ENCODE measurements around the gene UQCC2.

UQCC2 gene

GRCh38 chr6:33678233-33678931 lies 33.1 kb downstream of the UQCC2 start:
- DNase-seq (ENCODE audit: extremely low read depth, low read depth), result no peak
- TF ChIP-seq CTCF (IDR thresholded peaks at IDR 0.05; ENCODE audit: low read depth, low read length), result no peak

GRCh38 chr6:33677689-33678088 lies 33.8 kb downstream of the UQCC2 start:
- no peak for DNase-seq (ENCODE audit: extremely low read depth, low read depth)
- no peak for TF ChIP-seq CTCF (IDR thresholded peaks at IDR 0.05; ENCODE audit: low read depth, low read length)

DNA sequence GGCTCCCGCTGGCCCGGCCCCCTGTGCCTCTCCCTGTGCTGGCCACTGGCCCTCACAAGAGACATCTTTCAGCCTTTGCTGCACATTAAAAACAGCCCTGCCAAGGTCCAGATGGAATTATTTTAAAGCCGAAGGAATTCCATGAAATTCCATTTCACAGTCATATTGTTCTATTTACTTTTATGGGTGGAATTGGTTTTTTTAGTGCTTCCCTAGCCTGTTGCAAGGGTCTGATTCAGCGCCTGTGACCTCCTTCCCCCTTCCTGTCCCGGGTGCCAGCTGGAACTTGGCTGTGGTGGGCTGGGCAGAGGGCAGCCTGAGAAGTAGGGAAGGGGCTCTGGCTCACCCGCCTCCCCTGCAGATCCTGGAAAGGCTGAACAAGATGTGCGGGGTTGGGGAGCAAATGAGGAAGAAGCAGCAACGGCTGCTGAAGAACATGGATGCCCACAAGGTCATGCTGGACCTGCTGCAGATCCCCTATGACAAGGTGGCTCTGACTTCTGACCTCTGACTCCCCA lies 34.3 kb downstream of the UQCC2 start:
- DNase-seq (ENCODE audit: extremely low read depth, low read depth), result peak; percentile 22
- TF ChIP-seq CTCF (IDR thresholded peaks at IDR 0.05; ENCODE audit: low read depth, low read length), result no peak

GRCh38 chr6:33676416-33677142 lies 34.9 kb downstream of the UQCC2 start:
- TF ChIP-seq CTCF (IDR thresholded peaks at IDR 0.05; ENCODE audit: low read depth, low read length), result no peak

DNA sequence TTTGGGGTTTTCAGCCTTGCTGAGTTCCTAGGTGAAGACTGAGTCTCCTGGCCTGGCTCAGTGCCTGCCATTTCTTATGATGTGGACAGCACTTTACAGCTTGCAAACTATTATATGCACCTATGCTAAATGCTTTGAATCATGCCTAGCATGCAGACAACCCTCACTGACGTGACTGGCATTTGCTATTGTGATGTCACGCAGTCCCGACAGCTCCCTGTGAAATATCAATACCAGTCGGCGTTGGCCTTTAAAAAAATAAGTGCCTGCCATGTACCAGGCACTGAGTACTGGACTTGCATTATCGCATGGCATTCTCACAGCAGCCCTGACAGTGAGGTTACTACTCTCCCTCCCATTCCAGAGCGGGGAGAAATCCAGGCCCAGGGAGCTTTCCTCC lies 35.5 kb downstream of the UQCC2 start:
- no peak for DNase-seq (ENCODE audit: extremely low read depth, low read depth)

More at GRCh38 chr6:33676416-33677142, 34.9 kb downstream of the UQCC2 start:
- no peak for DNase-seq (ENCODE audit: extremely low read depth, low read depth)

GRCh38 chr6:33673851-33674250 lies 37.6 kb downstream of the UQCC2 start:
- no peak for TF ChIP-seq CTCF (IDR thresholded peaks at IDR 0.05; ENCODE audit: low read depth, low read length)
- no peak for DNase-seq (ENCODE audit: extremely low read depth, low read depth)

More for the DNA sequence above, 35.5 kb downstream of the UQCC2 start:
- no peak for TF ChIP-seq CTCF (IDR thresholded peaks at IDR 0.05; ENCODE audit: low read depth, low read length)

GRCh38 chr6:33672808-33673207 lies 38.7 kb downstream of the UQCC2 start:
- TF ChIP-seq CTCF (IDR thresholded peaks at IDR 0.05; ENCODE audit: low read depth, low read length), result peak; percentile 75
- peak; percentile 67 for DNase-seq (ENCODE audit: extremely low read depth, low read depth)
